GM21360 (cell line): Measurements from ENCODE around the gene SAP25.

Source experiments
- ATAC-seq: cut with Tn5 transposase; IDR thresholded peaks from one replicate; pipeline ENCODE4 v1.9.1; 2021; ENCODE audit warnings: mild to moderate bottlenecking, moderate library complexity; ENCODE audit not compliant: unreplicated experiment

The SAP25 gene

GRCh38 chr7:100598425-100598824, 24.7 kb upstream of the SAP25 start:
- ATAC-seq: no peak

- ATAC-seq: no peak
Observed at GRCh38 chr7:100595188-100595587, 21.5 kb upstream of the SAP25 start.

GRCh38 chr7:100591596-100591995, 17.9 kb upstream of the SAP25 start:
- ATAC-seq: no peak

GRCh38 chr7:100590077-100590737, 16.5 kb upstream of the SAP25 start:
- ATAC-seq: no peak

GRCh38 chr7:100589341-100589947, 15.7 kb upstream of the SAP25 start:
- ATAC-seq: no peak

GRCh38 chr7:100588438-100588837, 14.7 kb upstream of the SAP25 start:
- no peak for ATAC-seq

GRCh38 chr7:100586266-100587025, 12.7 kb upstream of the SAP25 start, which contains the start of gene FBXO24:
Gene FBXO24 (plus strand): TSS chr7:100586328. CDS start chr7:100586626, 298 bp downstream.
- ATAC-seq: peak; percentile 83

- ATAC-seq: peak; percentile 20
Observed at GRCh38 chr7:100585511-100586265, 12.0 kb upstream of the SAP25 start, which contains the start of gene LRCH4. Gene LRCH4 (minus strand): TSS chr7:100586129. CDS start chr7:100586100, 29 bp downstream.

GRCh38 chr7:100584683-100585510, 11.2 kb upstream of the SAP25 start:
- ATAC-seq: no peak

- no peak for ATAC-seq
Observed at GRCh38 chr7:100584054-100584682, 10.5 kb upstream of the SAP25 start.

GRCh38 chr7:100583132-100584053, 9.7 kb upstream of the SAP25 start:
- ATAC-seq: no peak

- ATAC-seq: no peak
Observed at GRCh38 chr7:100582650-100583049, 8.9 kb upstream of the SAP25 start.

GRCh38 chr7:100582041-100582579, 8.4 kb upstream of the SAP25 start:
- ATAC-seq: no peak

- ATAC-seq: no peak
Observed at GRCh38 chr7:100580466-100581283, 7.0 kb upstream of the SAP25 start.

GRCh38 chr7:100578246-100579183, 4.8 kb upstream of the SAP25 start:
- no peak for ATAC-seq

- no peak for ATAC-seq
Observed at GRCh38 chr7:100577507-100577906, 3.8 kb upstream of the SAP25 start.
